ENCODE results near the gene TEX10. TPM values are rescaled to one million over a fixed set of nuclear protein-coding genes. Genes with fewer than 3 reads are reported as not detected.
"Not testable (repeated sequence)": the region's sequence is repeated elsewhere in the genome, so short reads cannot be mapped to it uniquely, and the experiment has no call there.

The TEX10 gene
- total and polyA plus RNA-seq, 9 of the 15 experiments (the other 6 are each of a cell fraction or from before 2014, with no cell fraction given): 27.8 to 60.0 (median 47.9) TPM

GRCh38 chr9:100394032-100394695 lies 41.4 kb upstream of the TEX10 start:
- BruUV-seq (replicated peaks): no TSS peak
- H3K36me3 ChIP-seq (ENCODE audit: control insufficient read depth, insufficient read depth, low read length): no peaks in the 10 kb centered on the region
- H3K9ac ChIP-seq (ENCODE audit: insufficient read depth in 1 of 2, low read depth in 2 of 2, low read length in 2 of 2): no peak overlapping the region
- DNase-seq (ENCODE audit: extremely low read depth in 1 of 4, low spot score in 3 of 4): no peak
- no peak overlapping the region for H3K4me3 ChIP-seq
- no peak overlapping the region for H2AFZ ChIP-seq (ENCODE audit: low read depth, low read length)
- FAIRE-seq: no peak
- in situ Hi-C loops (cut with MboI): no loop called here
- no peaks in the 10 kb centered on the region for H3K27me3 ChIP-seq (ENCODE audit: control insufficient read depth in 2 of 2, insufficient read depth in 2 of 2, low read length in 2 of 2)
- peaks cover 0 to 4% of the 10 kb centered on the region in 2 experiments; a peak in 1 of 5 replicates for H3K4me1 ChIP-seq (replicated peaks in 1 of 2; ENCODE audit: control insufficient read depth in 2 of 2, insufficient read depth in 2 of 2, low read length in 2 of 2)
- ATAC-seq: no peak
- intact Hi-C loops (cut with micrococcal nuclease): no loop called here
- CTCF ChIA-PET (ENCODE audit: low intra/inter-chr PET ratio): no interaction called here
- no peaks in the 10 kb centered on the region for H3K9me1 ChIP-seq (ENCODE audit: control insufficient read depth, insufficient read depth, low read length)
- TF ChIP-seq FOXP4 (CRISPR knock-in tag; IDR thresholded peaks at IDR 0.05; ENCODE audit: borderline replicate concordance) (no peak), RFX7 (CRISPR knock-in tag; IDR thresholded peaks at IDR 0.05) (no peak), POLR2AphosphoS2 (IDR thresholded peaks at IDR 0.05; ENCODE audit: low read length) (no peak), CEBPB (tag; IDR thresholded peaks at IDR 0.05) (peak; percentile 70), TAF9B (IDR thresholded peaks at IDR 0.05; ENCODE audit: partially characterized antibody) (no peak), ZKSCAN8 (CRISPR knock-in tag; IDR thresholded peaks at IDR 0.05) (no peak), ZFP36 (IDR thresholded peaks at IDR 0.05; ENCODE audit: low read depth, low read length, partially characterized antibody) (no peak), CEBPG (CRISPR knock-in tag; IDR thresholded peaks at IDR 0.05) (no peak), CEBPG (tag; conservative IDR thresholded peaks at IDR 0.05 in 1 of 2, IDR thresholded peaks at IDR 0.05 in 1 of 2) (peak; percentile 11 to 67; a peak in 2 of 4 replicates), MIER1 (IDR thresholded peaks at IDR 0.05; ENCODE audit: low read depth) (no peak), LCOR (CRISPR knock-in tag; IDR thresholded peaks at IDR 0.05) (no peak)
- TF ChIP-seq, protein P1, sequence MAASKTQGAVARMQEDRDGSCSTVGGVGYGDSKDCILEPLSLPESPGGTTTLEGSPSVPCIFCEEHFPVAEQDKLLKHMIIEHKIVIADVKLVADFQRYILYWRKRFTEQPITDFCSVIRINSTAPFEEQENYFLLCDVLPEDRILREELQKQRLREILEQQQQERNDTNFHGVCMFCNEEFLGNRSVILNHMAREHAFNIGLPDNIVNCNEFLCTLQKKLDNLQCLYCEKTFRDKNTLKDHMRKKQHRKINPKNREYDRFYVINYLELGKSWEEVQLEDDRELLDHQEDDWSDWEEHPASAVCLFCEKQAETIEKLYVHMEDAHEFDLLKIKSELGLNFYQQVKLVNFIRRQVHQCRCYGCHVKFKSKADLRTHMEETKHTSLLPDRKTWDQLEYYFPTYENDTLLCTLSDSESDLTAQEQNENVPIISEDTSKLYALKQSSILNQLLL (CRISPR knock-in tag; IDR thresholded peaks at IDR 0.05; ENCODE audit: borderline replicate concordance): no peak
- H3K79me2 ChIP-seq (ENCODE audit: control insufficient read depth, insufficient read depth, low read length): no peaks in the 10 kb centered on the region
- H3K9me3 ChIP-seq (replicated peaks; ENCODE audit: control insufficient read depth, insufficient read depth, low read depth, low read length): no peaks in the 10 kb centered on the region
- H3K27ac ChIP-seq (ENCODE audit: extremely low read depth, low read depth, low read length): no peak overlapping the region
- H3K4me2 ChIP-seq (ENCODE audit: insufficient read depth, low read length): no peak overlapping the region
- POLR2A ChIA-PET: no interaction called here
- H4K20me1 ChIP-seq (replicated peaks; ENCODE audit: control insufficient read depth, insufficient read depth, low read length): no peaks in the 10 kb centered on the region

DNA sequence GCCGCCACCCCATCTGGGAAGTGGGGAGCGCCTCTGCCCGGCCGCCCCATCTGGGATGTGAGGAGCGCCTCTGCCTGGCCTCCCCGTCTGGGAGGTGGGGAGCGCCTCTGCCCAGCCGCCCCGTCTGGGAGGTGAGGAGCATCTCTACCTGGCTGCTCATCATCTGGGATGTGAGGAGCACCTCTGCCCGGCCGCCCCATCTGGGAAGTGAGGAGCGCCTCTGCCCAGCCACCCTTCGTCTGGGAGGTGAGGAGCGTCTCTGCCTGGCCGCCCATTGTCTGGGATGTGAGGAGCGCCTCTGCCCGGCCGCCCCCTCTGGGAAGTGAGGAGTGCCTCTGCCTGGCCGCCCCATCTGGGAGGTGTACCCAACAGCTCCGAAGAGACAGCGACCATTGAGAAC lies 40.2 kb upstream of the TEX10 start:
- in situ Hi-C loops (cut with MboI); H3K4me1 ChIP-seq (replicated peaks in 1 of 2; ENCODE audit: control insufficient read depth in 2 of 2, insufficient read depth in 2 of 2, low read length in 2 of 2); CTCF ChIA-PET (ENCODE audit: low intra/inter-chr PET ratio); H3K4me2 ChIP-seq (ENCODE audit: insufficient read depth, low read length); DNase-seq (ENCODE audit: extremely low read depth in 1 of 4, low spot score in 3 of 4); H2AFZ ChIP-seq (ENCODE audit: low read depth, low read length); H4K20me1 ChIP-seq (replicated peaks; ENCODE audit: control insufficient read depth, insufficient read depth, low read length); H3K4me3 ChIP-seq; H3K79me2 ChIP-seq (ENCODE audit: control insufficient read depth, insufficient read depth, low read length); H3K9me1 ChIP-seq (ENCODE audit: control insufficient read depth, insufficient read depth, low read length); H3K9me3 ChIP-seq (replicated peaks; ENCODE audit: control insufficient read depth, insufficient read depth, low read depth, low read length); H3K27me3 ChIP-seq (ENCODE audit: control insufficient read depth in 2 of 2, insufficient read depth in 2 of 2, low read length in 2 of 2); BruUV-seq (replicated peaks); H3K27ac ChIP-seq (ENCODE audit: extremely low read depth, low read depth, low read length); FAIRE-seq; ATAC-seq; intact Hi-C loops (cut with micrococcal nuclease); H3K36me3 ChIP-seq (ENCODE audit: control insufficient read depth, insufficient read depth, low read length); H3K9ac ChIP-seq (ENCODE audit: insufficient read depth in 1 of 2, low read depth in 2 of 2, low read length in 2 of 2); POLR2A ChIA-PET: not testable (repeated sequence)
- WGBS (ENCODE audit: insufficient coverage, low coverage, missing lambda C conversion rate): 84% methylated on average over 13 of the region's 21 CpGs
